Endothelial cell of umbilical vein (primary cell): ENCODE results near the gene THAP11. TPM values are rescaled to one million over a fixed set of nuclear protein-coding genes. Genes with fewer than 3 reads are reported as not detected.
A peak's percentile ranks its signal among the peaks of the same experiment; 100 is the strongest.

Source experiments
- BruUV-seq: library from RNA; stranded (reverse); fragments of 400-500 nt; replicated peaks from 2 replicates; lab custom pipeline; 2021; lab: Mats Ljungman, UMichigan
- CTCF ChIA-PET: fragments of 300-600, 350-600 bp; sonication (Branson Sonifier 250); formaldehyde crosslinking; loops from one replicate; lab custom pipeline; 2021; ENCODE audit warnings: antibody characterized with exemption, inconsistent platforms; lab: Charles Lee
- POLR2A ChIA-PET: fragments of 300-600, 350-600 bp; sonication (Branson Sonifier 250); formaldehyde crosslinking; loops from one replicate; lab custom pipeline; 2021; ENCODE audit warnings: antibody characterized with exemption, inconsistent platforms; lab: Charles Lee
- DNase-seq: peaks from one replicate; pipeline ENCODE4 v3.0.0-alpha.2; 2011; ENCODE audit warnings: low read depth, low spot score
- FAIRE-seq: peaks from 2 replicates; lab custom pipeline; 2011; peaks lifted over from hg19 to GRCh38; lab: Jason Lieb, UNC
- H2AFZ ChIP-seq: 2 replicates; pipeline ENCODE4 v1.6.0; 2012; ENCODE audit warnings: low read depth, low read length, control low read depth, inconsistent platforms
- H3K27ac ChIP-seq: 2 replicates; pipeline ENCODE4 v1.5.1; 2011; ENCODE audit warnings: low read depth, mild to moderate bottlenecking, control low read depth, low read length, moderate library complexity; ENCODE audit not compliant: insufficient read depth
- H3K27me3 ChIP-seq, 2 experiments: 2 replicates each; pipeline versions ENCODE4 v1.6.0 to v1.6.1; 2011; ENCODE audit warnings: low read length in 2 of 2, mixed read lengths in 1 of 2; ENCODE audit not compliant: control insufficient read depth in 2 of 2, insufficient read depth in 2 of 2
- H3K36me3 ChIP-seq, 2 experiments: 2 replicates in 1 of 2; 3 replicates in 1 of 2; pipeline ENCODE4 v1.5.1; 2011; ENCODE audit warnings: low read length in 2 of 2, mild to moderate bottlenecking in 1 of 2, moderate library complexity in 1 of 2; ENCODE audit not compliant: control insufficient read depth in 2 of 2, insufficient read depth in 2 of 2; ENCODE audit errors: extremely low read depth in 1 of 2
- H3K4me1 ChIP-seq: 3 replicates; pipeline ENCODE4 v1.5.1; 2011; ENCODE audit warnings: mild to moderate bottlenecking, low read length; ENCODE audit not compliant: control insufficient read depth, insufficient read depth; ENCODE audit errors: extremely low read depth
- H3K4me2 ChIP-seq: 2 replicates; pipeline ENCODE4 v1.6.1; 2011; ENCODE audit warnings: low read length, control low read depth, mixed read lengths; ENCODE audit not compliant: insufficient read depth
- H3K4me3 ChIP-seq, 3 experiments: fragments of 200-600 bp in 1 of 3; sonication (generic), shearing (Covaris generic) in 1 of 3; replicated peaks in 1 of 3; 2 replicates each; pipeline ENCODE4 v1.5.1; 2011 to 2016; ENCODE audit warnings: control low read depth in 3 of 3, low read length in 3 of 3, mild to moderate bottlenecking in 2 of 3, inconsistent platforms in 1 of 3, low read depth in 1 of 3, moderate library complexity in 1 of 3; ENCODE audit not compliant: insufficient read depth in 1 of 3
- H3K79me2 ChIP-seq: 2 replicates; pipeline ENCODE4 v1.6.0; 2012; ENCODE audit warnings: low read length, inconsistent platforms; ENCODE audit not compliant: control insufficient read depth, insufficient read depth
- H3K9ac ChIP-seq: replicated peaks from 2 replicates; pipeline ENCODE3; 2011; ENCODE audit warnings: low read length, control low read depth; ENCODE audit not compliant: insufficient read depth; ENCODE audit errors: extremely low read depth
- H3K9me1 ChIP-seq: replicated peaks from 3 replicates; pipeline ENCODE4 v1.6.0; 2011; ENCODE audit warnings: mild to moderate bottlenecking, low read length; ENCODE audit not compliant: control insufficient read depth, insufficient read depth; ENCODE audit errors: extremely low read depth
- H3K9me3 ChIP-seq: replicated peaks from 2 replicates; pipeline ENCODE4 v1.5.1; 2012; ENCODE audit warnings: low read length, inconsistent platforms; ENCODE audit not compliant: control insufficient read depth, insufficient read depth
- H4K20me1 ChIP-seq: replicated peaks from 2 replicates; pipeline ENCODE3; 2011; ENCODE audit warnings: mild to moderate bottlenecking, low read length; ENCODE audit not compliant: control insufficient read depth, insufficient read depth; ENCODE audit errors: extremely low read depth
- CTCF ChIP-seq, 2 donors: IDR thresholded peaks; 1 replicate in 1 of 2; 2 replicates in 1 of 2; pipeline ENCODE4 v1.5.1; 2011; ENCODE audit warnings: low read length in 2 of 2, mild to moderate bottlenecking in 2 of 2, moderate library complexity in 2 of 2, control low read depth in 1 of 2, inconsistent platforms in 1 of 2, low read depth in 1 of 2; ENCODE audit not compliant: insufficient read depth in 1 of 2; ENCODE audit errors: extremely low read depth in 1 of 2
- EZH2 ChIP-seq: IDR thresholded peaks from 2 replicates; pipeline ENCODE4 v1.6.1; 2012; ENCODE audit warnings: borderline replicate concordance, low read depth, mild to moderate bottlenecking, moderate library complexity, low read length, inconsistent platforms; ENCODE audit not compliant: severe bottlenecking
- FOS ChIP-seq: IDR thresholded peaks from 2 replicates; pipeline ENCODE4 v1.6.1; 2011; ENCODE audit warnings: mild to moderate bottlenecking, low read length, moderate library complexity, borderline replicate concordance; ENCODE audit not compliant: insufficient read depth
- GATA2 ChIP-seq: IDR thresholded peaks from 2 replicates; pipeline ENCODE4 v1.7.0; 2011; ENCODE audit warnings: low read depth, mild to moderate bottlenecking, moderate library complexity, mixed read lengths, low read length; ENCODE audit not compliant: insufficient read length, insufficient read depth
- JUN ChIP-seq: IDR thresholded peaks from 2 replicates; pipeline ENCODE4 v1.6.1; 2011; ENCODE audit warnings: borderline replicate concordance, low read depth; ENCODE audit not compliant: insufficient read length, insufficient read depth
- MYC ChIP-seq: IDR thresholded peaks from one replicate; pipeline ENCODE4 v1.6.1; 2011; ENCODE audit warnings: mild to moderate bottlenecking, low read depth, low read length
- POLR2A ChIP-seq: IDR thresholded peaks from 2 replicates; pipeline ENCODE4 v1.6.1; 2012; ENCODE audit warnings: low read depth, mild to moderate bottlenecking, control low read depth, low read length
- POLR2AphosphoS5 ChIP-seq: IDR thresholded peaks from 2 replicates; pipeline ENCODE4 v1.6.1; 2012; ENCODE audit warnings: low read depth, mild to moderate bottlenecking, control low read depth, low read length, moderate library complexity; ENCODE audit not compliant: insufficient read depth
- dilution Hi-C: fragments of 300-500 bp; cut with MboI; formaldehyde crosslinking; loops from one replicate; pipeline ENCODE4 v1.15.0; 2019; ENCODE audit warnings: low sequenced_read_pairs; ENCODE audit not compliant: extremely low pct_ligation_motif_present
- intact Hi-C: fragments of 100-400 bp; cut with micrococcal nuclease; formaldehyde crosslinking; loops from one replicate; pipeline ENCODE4 v1.10.0; 2022
- polyA plus RNA-seq, 4 experiments: library from polyadenylated mRNA; depleted of rRNA in 3 of 4; stranded (reverse) in 3 of 4; unstranded in 1 of 4; fragments of >200 nt; gene quantifications; 2 replicates each; pipeline versions ENCODE4 v1.2.1 to v1.2.3, GENCODE V29; 2011 to 2012; ENCODE audit warnings: missing spikeins in 1 of 4
- total RNA-seq: library from RNA; stranded (reverse); gene quantifications from 2 replicates; pipeline ENCODE4 v1.2.3, GENCODE V29; 2021
- TF ChIP-seq, protein P1 (sequence below): IDR thresholded peaks from 2 replicates; pipeline ENCODE4 v1.6.1; 2011; ENCODE audit not compliant: insufficient read depth, insufficient read length

The THAP11 gene
- total and polyA plus RNA-seq, 2 donors (not counting 3 experiments of a cell fraction or from before 2014, with no cell fraction given), result 24.0 to 25.9 TPM

GRCh38 chr16:67856927-67857546 lies 14.9 kb downstream of the THAP11 start:
- ChIA-PET CTCF (interaction anchor here (0.9 to 3.3 kb wide), 3 partner anchors 9 to 41 kb away, joined by 3 to 12 read pairs (median 3); partner anchors contain the start of gene CENPT), POLR2A (no interaction called here)
- BruUV-seq, result no TSS peak
- Histone ChIP-seq H3K4me2 (no peak overlapping the region), H4K20me1 (no peaks in the 10 kb centered on the region), H3K9me1 (no peaks in the 10 kb centered on the region), H2AFZ (no peak overlapping the region), H3K79me2 (peaks cover 92% of the 10 kb centered on the region), H3K4me1 (peaks cover 9% of the 10 kb centered on the region), H3K27me3 (no peaks in the 10 kb centered on the region), H3K9me3 (no peaks in the 10 kb centered on the region), H3K27ac (peak overlapping the region; percentile 56), H3K9ac (no peak overlapping the region), H3K36me3 (peaks cover 0 to 16% of the 10 kb centered on the region in 2 experiments), H3K4me3 (no peak overlapping the region)
- intact Hi-C loops, result no loop called here
- FAIRE-seq (no peak), DNase-seq (no peak)
- dilution Hi-C loops, result no loop called here
- no peak for TF ChIP-seq MYC
- TF ChIP-seq POLR2AphosphoS5, result no peak
- no peak for TF ChIP-seq FOS
- TF ChIP-seq CTCF (IDR thresholded peaks at IDR 0.05; ENCODE audit: extremely low read depth in 1 of 2, insufficient read depth in 1 of 2, low read depth in 1 of 2, low read length in 2 of 2), result no peak
- TF ChIP-seq GATA2, result no peak
- TF ChIP-seq, protein P1, sequence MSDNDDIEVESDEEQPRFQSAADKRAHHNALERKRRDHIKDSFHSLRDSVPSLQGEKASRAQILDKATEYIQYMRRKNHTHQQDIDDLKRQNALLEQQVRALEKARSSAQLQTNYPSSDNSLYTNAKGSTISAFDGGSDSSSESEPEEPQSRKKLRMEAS, result no peak
- TF ChIP-seq POLR2A, result no peak
- no peak for TF ChIP-seq JUN
- TF ChIP-seq EZH2, result no peak
